Heart right ventricle (tissue), 16 donors: ENCODE results near the gene CUL9. TPM values are rescaled to one million over a fixed set of nuclear protein-coding genes. Genes with fewer than 3 reads are reported as not detected.

Source experiments
- ATAC-seq, 8 donors: fragments of 200-7000 bp; cut with Tn5 transposase; one replicate each; pipeline ENCODE4 v1.9.1; 2020; ENCODE audit warnings: mild to moderate bottlenecking in 8 of 8, moderate library complexity in 8 of 8, moderate number of reproducible peaks in 1 of 8
- DNase-seq, 2 donors: peaks; one replicate each; pipeline ENCODE4 v3.0.0-alpha.2; 2020
- H3K27ac ChIP-seq, 10 donors: fragments of 200-600 bp; sonication (generic) in 2 of 10; one replicate each; pipeline versions ENCODE4 v1.5.0 to v1.8.0; 2020 to 2022; ENCODE audit warnings: mild to moderate bottlenecking in 3 of 10
- H3K27me3 ChIP-seq, 7 donors: fragments of 200-600 bp; one replicate each; pipeline ENCODE4 v1.8.0; 2021 to 2022; ENCODE audit warnings: mild to moderate bottlenecking in 2 of 7
- H3K36me3 ChIP-seq, 9 donors: fragments of 200-600 bp; sonication (generic) in 1 of 9; one replicate each; pipeline versions ENCODE4 v1.5.0 to v1.8.0; 2020 to 2022; ENCODE audit warnings: mild to moderate bottlenecking in 2 of 9
- H3K4me1 ChIP-seq, 9 donors: fragments of 200-600 bp; sonication (generic) in 1 of 9; one replicate each; pipeline versions ENCODE4 v1.5.0 to v1.8.0; 2020 to 2022; ENCODE audit warnings: mild to moderate bottlenecking in 4 of 9
- H3K4me3 ChIP-seq, 10 donors: fragments of 200-600 bp; sonication (generic) in 2 of 10; one replicate each; pipeline versions ENCODE4 v1.5.0 to v1.8.0; 2020 to 2022; ENCODE audit warnings: mild to moderate bottlenecking in 7 of 10, moderate library complexity in 2 of 10
- H3K9me3 ChIP-seq, 11 donors: fragments of 200-600 bp in 10 of 11; sonication (generic) in 2 of 11; one replicate each; pipeline versions ENCODE4 v1.5.0 to v1.8.0; 2013 to 2022; ENCODE audit warnings: mild to moderate bottlenecking in 2 of 11, control low read depth in 1 of 11, moderate library complexity in 1 of 11
- WGBS, 2 donors: extraction: QIAGEN DNeasy Blood & Tissue Kit; methylation state at CpG; one replicate each; pipeline ENCODE4 v1.1.7; 2013; ENCODE audit warnings: inconsistent platforms in 1 of 2; 5-methylcytosine and 5-hydroxymethylcytosine counted together
- intact Hi-C, 10 donors: fragments of 100-400 bp; cut with DNase I; formaldehyde crosslinking; loops; one replicate each; pipeline versions ENCODE4 v1.11.1 to v1.14.2; 2022
- polyA plus RNA-seq, 2 donors: library from polyadenylated mRNA; stranded (reverse); fragments of 200-250 nt; gene quantifications; one replicate each; pipeline ENCODE4 v1.2.3, GENCODE V29; 2013
- total RNA-seq, 10 donors: library from RNA; stranded (reverse); fragmentation: NEBNext Ultra II Directional in 3 of 10; extraction: Animal tissue kit (Norgen Biotek cat#: 25700) in 3 of 10; gene quantifications; one replicate each; pipeline versions ENCODE4 v1.2.1 to v1.2.4, GENCODE V29; 2021 to 2023
- TF ChIP-seq, protein P1 (sequence below), 9 donors: fragments of 200-600 bp; sonication (generic) in 2 of 9; IDR thresholded peaks; one replicate each; pipeline versions ENCODE4 v1.5.0 to v1.8.0; 2021 to 2022; ENCODE audit warnings: antibody characterized with exemption in 9 of 9, mild to moderate bottlenecking in 5 of 9, moderate library complexity in 1 of 9
- donor health status: Arrhythmogenic right ventricular cardiomyopathy.
- donor health status: ischemic (EF 13 %, LVEDD 7.1; RV severe dilation, severe dysfunction).
- donor health status: healthy with polysubstance abuse.
- donor health status: DM: no; HTN: yes; CAD: no.
- donor health status: DM: no; HTN: no; CAD: no.
- donor health status: ischemic (EF 25% LVEDD 6.9; RV normal size, moderate dysfunction).
- donor health status: ischemic (EF 25% LVEDD 5.7; RV mildly dilated, moderate dysfunction).
- donor health status: healthy.
- donor health status: DM: yes; HTN: yes; CAD: no.
- donor health status: Ischemic cardiomyopathy.
- donor health status: ischemic (EF 35%, LVEDD 5.7; RV mildly dilated, moderate dysfunction).
- donor health status: nonischemic (EF 11% LVEDD 7.7; RV severe dilation, severe dysfunction).
- donor health status: DM: yes; HTN: yes; CAD: no.
- donor health status: PGD.
- donor health status: ischemic (EF 29% LVEDD 5.4; RV normal size, mild dysfunction).
- donor health status: nonischemic (EF 23%, LVEDD 6.1; RV moderate dilation, normal function).

The CUL9 gene
- total and polyA plus RNA-seq, 12 donors: 7.8 to 32.0 (median 13.4) TPM

DNA sequence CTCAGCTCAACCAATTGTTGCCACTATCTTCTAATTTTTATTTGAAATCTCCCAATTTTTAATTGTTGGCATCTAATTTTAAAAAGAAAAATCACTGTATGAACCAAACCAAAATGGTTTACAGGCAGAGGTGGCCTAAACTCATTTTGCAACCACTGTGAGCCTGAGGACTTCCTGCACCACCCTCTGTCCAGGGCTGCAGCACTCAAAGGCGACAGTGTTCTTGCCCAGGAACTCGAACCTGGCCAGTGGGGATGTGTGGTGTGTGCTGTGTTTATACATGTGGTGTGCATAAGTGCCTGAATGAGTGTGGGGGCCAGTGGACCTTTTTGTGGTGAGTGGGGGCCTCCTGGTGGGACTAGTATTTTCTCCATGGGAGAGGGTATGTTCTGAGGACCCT is 91.7 kb downstream of the CUL9 start:
- no peak overlapping the region for H3K27ac ChIP-seq
- WGBS, 2 donors: 72 to 75% methylated on average over 2 of the region's 2 CpGs
- H3K4me1 ChIP-seq: peaks cover 8 to 35% (median 21%) of the 10 kb centered on the region in 9 donors
- H3K4me3 ChIP-seq: no peak overlapping the region
- intact Hi-C loops: loop anchor here in 1 of 10 donors (10.0 kb wide), 1 partner anchor 61 kb away; no protein-coding TSS in a partner anchor
- no peaks in the 10 kb centered on the region for H3K9me3 ChIP-seq
- DNase-seq (no peak), ATAC-seq (no peak)
- TF ChIP-seq, protein P1, sequence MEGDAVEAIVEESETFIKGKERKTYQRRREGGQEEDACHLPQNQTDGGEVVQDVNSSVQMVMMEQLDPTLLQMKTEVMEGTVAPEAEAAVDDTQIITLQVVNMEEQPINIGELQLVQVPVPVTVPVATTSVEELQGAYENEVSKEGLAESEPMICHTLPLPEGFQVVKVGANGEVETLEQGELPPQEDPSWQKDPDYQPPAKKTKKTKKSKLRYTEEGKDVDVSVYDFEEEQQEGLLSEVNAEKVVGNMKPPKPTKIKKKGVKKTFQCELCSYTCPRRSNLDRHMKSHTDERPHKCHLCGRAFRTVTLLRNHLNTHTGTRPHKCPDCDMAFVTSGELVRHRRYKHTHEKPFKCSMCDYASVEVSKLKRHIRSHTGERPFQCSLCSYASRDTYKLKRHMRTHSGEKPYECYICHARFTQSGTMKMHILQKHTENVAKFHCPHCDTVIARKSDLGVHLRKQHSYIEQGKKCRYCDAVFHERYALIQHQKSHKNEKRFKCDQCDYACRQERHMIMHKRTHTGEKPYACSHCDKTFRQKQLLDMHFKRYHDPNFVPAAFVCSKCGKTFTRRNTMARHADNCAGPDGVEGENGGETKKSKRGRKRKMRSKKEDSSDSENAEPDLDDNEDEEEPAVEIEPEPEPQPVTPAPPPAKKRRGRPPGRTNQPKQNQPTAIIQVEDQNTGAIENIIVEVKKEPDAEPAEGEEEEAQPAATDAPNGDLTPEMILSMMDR (IDR thresholded peaks at IDR 0.05): no peak
- no peaks in the 10 kb centered on the region for H3K36me3 ChIP-seq
- peaks cover 3 to 71% (median 34%) of the 10 kb centered on the region in 7 donors for H3K27me3 ChIP-seq

Other genes with a start within 250 kb of the CUL9 start
- 10 to 100 TPM in 1 of 10 donors, 1 to 10 TPM in 2, under 1 TPM in 7; 0.26 to 10.9 (median 0.71) TPM for gene GNMT, start 221.4 kb upstream of the CUL9 start, total RNA-seq
- gene GNMT, start 221.4 kb upstream of the CUL9 start, polyA plus RNA-seq: 1 to 10 TPM; 2.6 to 6.8 TPM
- 10 to 100 TPM; 11.2 to 32.6 (median 17.2) TPM for gene PEX6, start 203.0 kb upstream of the CUL9 start, total RNA-seq
- 10 to 100 TPM in 1 of 2 donors, 1 to 10 TPM in 1; 9.1 to 16.9 TPM for gene PEX6, start 203.0 kb upstream of the CUL9 start, polyA plus RNA-seq
- gene PPP2R5D, start 197.6 kb upstream of the CUL9 start, total RNA-seq: 10 to 100 TPM; 28.4 to 47.1 (median 31.8) TPM
- gene PPP2R5D, start 197.6 kb upstream of the CUL9 start, polyA plus RNA-seq: 10 to 100 TPM; 23.9 to 35.7 TPM
- 10 to 100 TPM; 22.9 to 38.7 (median 28.3) TPM for gene MEA1, start 168.2 kb upstream of the CUL9 start, total RNA-seq
- gene MEA1, start 168.2 kb upstream of the CUL9 start, polyA plus RNA-seq: 10 to 100 TPM; 51.9 to 74.3 TPM
- gene KLHDC3, start 167.9 kb upstream of the CUL9 start, total RNA-seq: 100 to 1,000 TPM in 4 of 10 donors, 10 to 100 TPM in 6; 78.2 to 165 (median 92.0) TPM
- 100 to 1,000 TPM in 1 of 2 donors, 10 to 100 TPM in 1; 80.2 to 160 TPM for gene KLHDC3, start 167.9 kb upstream of the CUL9 start, polyA plus RNA-seq
- 10 to 100 TPM; 21.4 to 35.3 (median 25.6) TPM for gene RRP36, start 160.6 kb upstream of the CUL9 start, total RNA-seq
- gene RRP36, start 160.6 kb upstream of the CUL9 start, polyA plus RNA-seq: 10 to 100 TPM; 19.4 to 43.6 TPM
- 10 to 100 TPM in 2 of 10 donors, 1 to 10 TPM in 8; 7.1 to 11.2 (median 8.6) TPM for gene CUL7, start 128.3 kb upstream of the CUL9 start, total RNA-seq
- gene CUL7, start 128.3 kb upstream of the CUL9 start, polyA plus RNA-seq: 1 to 10 TPM; 4.2 to 5.6 TPM
- gene MRPL2, start 122.8 kb upstream of the CUL9 start, total RNA-seq: 100 to 1,000 TPM in 3 of 10 donors, 10 to 100 TPM in 7; 76.0 to 139 (median 93.5) TPM
- gene MRPL2, start 122.8 kb upstream of the CUL9 start, polyA plus RNA-seq: 100 to 1,000 TPM; 141 to 165 TPM
- gene KLC4, start 122.6 kb upstream of the CUL9 start, total RNA-seq: 10 to 100 TPM; 26.3 to 34.2 (median 28.3) TPM
- 10 to 100 TPM; 17.9 to 43.7 TPM for gene KLC4, start 122.6 kb upstream of the CUL9 start, polyA plus RNA-seq
- 1 to 10 TPM; 1.0 to 5.9 (median 2.2) TPM for gene PTK7, start 105.9 kb upstream of the CUL9 start, total RNA-seq
- gene PTK7, start 105.9 kb upstream of the CUL9 start, polyA plus RNA-seq: 1 to 10 TPM in 1 of 2 donors, under 1 TPM in 1; 0.80 to 6.3 TPM
- gene SRF, start 10.9 kb upstream of the CUL9 start, total RNA-seq: 10 to 100 TPM; 52.0 to 94.3 (median 70.1) TPM
- gene SRF, start 10.9 kb upstream of the CUL9 start, polyA plus RNA-seq: 10 to 100 TPM; 30.5 to 54.6 TPM
- 10 to 100 TPM; 16.0 to 29.6 (median 25.7) TPM for gene DNPH1, start 47.3 kb downstream of the CUL9 start, total RNA-seq
- gene DNPH1, start 47.3 kb downstream of the CUL9 start, polyA plus RNA-seq: 10 to 100 TPM; 25.0 to 51.3 TPM
- under 1 TPM; 0.22 to 0.69 (median 0.32) TPM for gene TTBK1, start 61.3 kb downstream of the CUL9 start, total RNA-seq
- under 1 TPM; 0.04 to 0.22 TPM for gene TTBK1, start 61.3 kb downstream of the CUL9 start, polyA plus RNA-seq
- gene SLC22A7, start 116.1 kb downstream of the CUL9 start, total RNA-seq: under 1 TPM in 5 of 10 donors, not detected in 5; 0.15 to 0.37 (median 0.25) TPM
- gene SLC22A7, start 116.1 kb downstream of the CUL9 start, polyA plus RNA-seq: under 1 TPM in 1 of 2 donors, not detected in 1; 0.15 TPM
- gene CRIP3, start 126.6 kb downstream of the CUL9 start, total RNA-seq: 10 to 100 TPM in 7 of 10 donors, 1 to 10 TPM in 3; 2.7 to 84.5 (median 26.3) TPM
- gene CRIP3, start 126.6 kb downstream of the CUL9 start, polyA plus RNA-seq: 10 to 100 TPM in 1 of 2 donors, 1 to 10 TPM in 1; 3.0 to 72.3 TPM
- gene ZNF318, start 187.5 kb downstream of the CUL9 start, total RNA-seq: 10 to 100 TPM in 9 of 10 donors, 1 to 10 TPM in 1; 9.3 to 20.4 (median 14.0) TPM
- gene ZNF318, start 187.5 kb downstream of the CUL9 start, polyA plus RNA-seq: 10 to 100 TPM in 1 of 2 donors, 1 to 10 TPM in 1; 3.4 to 13.8 TPM
- gene ABCC10, start 245.3 kb downstream of the CUL9 start, total RNA-seq: 10 to 100 TPM in 7 of 10 donors, 1 to 10 TPM in 3; 7.8 to 16.8 (median 10.9) TPM
- 10 to 100 TPM in 1 of 2 donors, 1 to 10 TPM in 1; 7.1 to 44.3 TPM for gene ABCC10, start 245.3 kb downstream of the CUL9 start, polyA plus RNA-seq